ENCODE results near the gene DOCK4.

The DOCK4 gene

GRCh38 chr7:112207765-112208164, 1.6 kb upstream of the DOCK4 start:
- TF ChIP-seq CTCF (IDR thresholded peaks at IDR 0.05; ENCODE audit: insufficient read depth, low read depth, low read length, missing control alignments): no peak
- peak overlapping the region; percentile 84 for H3K4me3 ChIP-seq (ENCODE audit: low read depth, low read length)
- no peak for DNase-seq (ENCODE audit: low read depth)

GRCh38 chr7:112206991-112207592, 893 bp upstream of the DOCK4 start:
- TF ChIP-seq CTCF (IDR thresholded peaks at IDR 0.05; ENCODE audit: insufficient read depth, low read depth, low read length, missing control alignments): no peak
- peak; percentile 17 for DNase-seq (ENCODE audit: low read depth)
- peak overlapping the region; percentile 84 for H3K4me3 ChIP-seq (ENCODE audit: low read depth, low read length)

DNA sequence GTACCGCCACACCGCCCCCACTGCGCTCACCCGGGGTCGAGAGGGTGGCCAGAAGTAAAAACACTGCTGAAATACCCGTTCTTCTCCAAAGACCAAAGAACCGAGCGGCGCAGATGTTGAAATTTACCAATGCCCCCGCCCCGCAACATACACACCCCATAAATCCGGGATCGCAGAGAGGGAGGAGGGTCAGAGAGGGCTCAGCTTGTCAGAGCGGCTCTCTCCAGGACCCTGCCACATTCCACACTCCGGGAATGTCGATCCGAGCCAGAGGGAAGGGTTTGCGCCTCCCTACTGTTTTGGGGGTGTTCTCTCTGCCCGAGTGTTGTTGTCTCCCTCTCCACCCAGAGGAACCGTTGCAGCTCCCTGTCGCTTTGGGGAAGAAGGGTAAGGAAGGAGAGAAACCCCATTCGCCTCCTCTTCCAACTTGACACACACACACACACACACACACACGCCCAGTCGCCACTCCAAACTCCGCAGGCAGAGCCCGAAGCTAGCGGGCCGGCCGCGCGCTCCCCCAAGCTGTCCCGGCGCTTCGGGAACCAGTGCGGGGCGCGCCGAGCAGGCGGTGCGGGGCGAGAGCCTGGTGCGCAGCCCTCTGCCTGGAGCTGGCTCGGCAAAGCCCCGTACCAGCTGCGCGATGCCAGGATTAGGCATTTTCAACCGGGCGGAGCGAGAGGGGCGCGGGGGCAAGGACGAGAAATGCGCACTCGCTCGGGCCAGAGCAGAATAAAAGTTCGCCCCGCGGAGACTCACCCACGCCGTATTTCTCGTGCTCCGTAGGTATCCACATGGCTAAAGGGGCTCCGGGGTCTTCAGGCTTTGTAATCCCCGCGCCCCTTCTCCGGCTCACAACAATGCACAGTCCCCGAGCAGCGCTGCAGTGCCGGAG, 609 bp downstream of the DOCK4 start:
- H3K4me3 ChIP-seq (ENCODE audit: low read depth, low read length): peak overlapping the region; percentile 78
- peak; percentile 53 for DNase-seq (ENCODE audit: low read depth)
- no peak for TF ChIP-seq CTCF (IDR thresholded peaks at IDR 0.05; ENCODE audit: insufficient read depth, low read depth, low read length, missing control alignments)

- no peak for TF ChIP-seq CTCF (IDR thresholded peaks at IDR 0.05; ENCODE audit: insufficient read depth, low read depth, low read length, missing control alignments)
- no peak for DNase-seq (ENCODE audit: low read depth)
- H3K4me3 ChIP-seq (ENCODE audit: low read depth, low read length): peak overlapping the region; percentile 78
These were observed 1.5 kb downstream of the DOCK4 start for GRCh38 chr7:112204499-112205342.

DNA sequence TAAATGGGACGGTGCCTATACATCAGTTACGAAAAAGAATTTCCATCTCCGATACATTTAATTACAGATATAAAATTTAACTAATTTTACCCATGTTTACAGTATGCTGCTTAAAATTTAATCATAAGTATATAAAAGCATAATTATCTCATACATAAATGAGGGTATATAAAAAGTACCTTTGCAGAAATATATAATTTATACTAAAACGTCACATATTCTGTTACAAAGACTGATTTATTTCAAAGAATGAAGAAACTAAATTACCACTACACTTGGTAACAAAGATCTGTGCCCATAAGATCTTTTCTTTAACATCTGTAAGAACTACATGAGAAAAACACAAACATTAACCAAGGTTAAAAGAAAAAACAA, 2.8 kb downstream of the DOCK4 start:
- H3K4me3 ChIP-seq (ENCODE audit: low read depth, low read length): no peak overlapping the region
- no peak for TF ChIP-seq CTCF (IDR thresholded peaks at IDR 0.05; ENCODE audit: insufficient read depth, low read depth, low read length, missing control alignments)
- DNase-seq (ENCODE audit: low read depth): no peak

DNA sequence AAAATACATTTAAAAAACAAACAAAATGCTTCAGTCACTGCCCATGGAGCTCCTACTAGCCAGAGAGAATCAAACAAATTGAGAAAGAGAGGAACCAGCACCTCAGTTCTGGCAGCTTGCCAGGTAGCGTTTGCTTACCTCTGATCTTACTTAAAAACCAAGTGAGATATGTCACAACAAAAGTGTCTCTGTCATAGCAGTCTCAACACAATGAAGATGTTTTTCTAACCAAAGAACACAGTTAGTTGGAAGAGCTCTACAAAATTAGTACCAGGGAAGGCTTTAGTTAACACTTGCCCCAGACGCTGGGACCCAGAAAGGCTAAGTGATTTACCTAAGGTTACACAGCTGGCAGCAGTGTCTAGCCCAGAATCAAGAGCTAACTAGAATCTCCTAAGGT, 3.4 kb downstream of the DOCK4 start:
- no peak for TF ChIP-seq CTCF (IDR thresholded peaks at IDR 0.05; ENCODE audit: insufficient read depth, low read depth, low read length, missing control alignments)
- H3K4me3 ChIP-seq (ENCODE audit: low read depth, low read length): no peak overlapping the region
- DNase-seq (ENCODE audit: low read depth): peak; percentile 39
